NOMO-1 treated with DMSO at 0.1 percent for 48 hours (cell line): ENCODE results near the gene CLCN5.
"Not testable (repeated sequence)": the region's sequence is repeated elsewhere in the genome, so short reads cannot be mapped to it uniquely, and the experiment has no call there.

ENCODE experiments used
- DNase-seq: peaks from one replicate; lab custom pipeline; 2025; ENCODE audit not compliant: unreplicated experiment; lab: John Stamatoyannopoulos, UW

CLCN5 gene

DNA sequence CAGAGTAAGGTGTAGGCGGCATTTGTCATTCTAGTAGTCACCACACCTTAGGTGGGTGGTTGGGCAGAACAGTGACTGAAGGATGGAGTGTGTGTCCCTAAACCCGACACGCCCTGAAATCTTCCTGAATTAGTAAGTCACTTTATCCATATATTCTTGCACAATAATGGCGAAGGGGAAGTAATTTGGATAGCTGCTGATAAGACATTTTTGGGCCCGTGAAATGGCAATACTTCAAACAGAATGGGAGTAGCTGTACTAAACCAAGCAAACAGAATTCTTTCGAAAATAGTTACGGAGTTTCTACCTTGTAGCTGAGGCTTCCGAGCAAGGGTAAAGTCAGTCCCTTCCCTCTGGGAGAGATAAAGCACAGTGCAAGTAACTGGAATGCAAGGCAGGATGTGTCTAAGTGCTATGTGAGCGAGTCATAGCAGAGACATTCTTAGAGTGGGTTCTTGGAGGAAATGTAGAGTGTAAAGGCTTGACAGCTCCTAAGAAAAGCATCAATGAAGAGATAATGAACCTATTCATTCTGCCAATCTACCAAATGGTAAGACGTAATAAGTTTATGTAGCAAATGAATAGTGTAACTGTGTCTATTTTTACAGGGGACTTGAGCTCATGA lies 72.8 kb downstream of the CLCN5 start:
- no peak for DNase-seq

DNA sequence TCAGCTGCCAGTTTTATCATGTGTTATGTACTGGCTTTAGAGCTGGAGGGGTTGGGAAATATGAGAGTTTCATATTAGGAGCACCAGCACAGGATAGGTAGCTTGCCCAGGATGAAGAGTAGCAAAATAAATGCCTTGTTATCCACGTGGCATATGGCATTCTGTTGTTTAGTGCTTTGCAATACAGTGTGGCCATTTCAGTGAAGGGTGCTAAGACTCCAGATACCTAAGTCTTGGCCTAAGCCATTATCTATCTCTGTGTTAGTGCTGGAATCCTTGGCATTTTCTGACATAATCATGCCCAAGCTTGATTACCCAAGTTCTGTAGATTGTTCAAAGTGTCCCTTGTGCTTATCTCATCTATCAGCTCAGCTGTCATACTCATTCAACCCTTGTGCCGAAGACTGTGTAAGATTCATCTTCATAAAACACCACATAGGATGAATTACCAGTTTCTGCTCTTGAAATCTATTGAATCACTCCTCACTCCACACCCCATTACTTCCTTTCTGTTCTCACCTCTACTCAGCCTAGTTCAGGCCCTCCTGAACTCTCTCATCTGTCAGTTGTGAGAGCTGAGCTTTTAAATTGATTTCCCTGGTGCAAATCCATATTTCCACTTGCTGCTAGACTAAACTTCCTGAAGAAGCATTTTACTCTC lies 73.5 kb downstream of the CLCN5 start:
- DNase-seq = no peak

DNA sequence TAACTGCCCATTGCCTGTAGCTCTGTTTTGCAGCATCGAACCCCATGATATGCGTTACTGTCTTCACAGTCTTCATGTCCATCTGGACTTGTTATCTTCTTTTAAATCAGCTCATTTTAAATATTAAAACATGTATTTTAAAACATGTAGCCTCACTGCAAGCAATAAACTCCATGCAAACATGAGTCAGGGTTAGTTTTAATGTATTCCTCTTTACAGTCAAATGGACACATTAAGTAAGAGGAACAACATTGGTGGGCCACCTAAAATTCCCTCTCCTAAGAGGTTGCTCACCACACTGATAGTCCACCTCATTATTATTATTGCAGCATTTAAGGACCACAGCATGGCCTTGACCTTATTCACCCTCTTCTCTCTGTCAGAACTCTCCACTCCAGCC lies 74.1 kb downstream of the CLCN5 start:
- DNase-seq = no peak

DNA sequence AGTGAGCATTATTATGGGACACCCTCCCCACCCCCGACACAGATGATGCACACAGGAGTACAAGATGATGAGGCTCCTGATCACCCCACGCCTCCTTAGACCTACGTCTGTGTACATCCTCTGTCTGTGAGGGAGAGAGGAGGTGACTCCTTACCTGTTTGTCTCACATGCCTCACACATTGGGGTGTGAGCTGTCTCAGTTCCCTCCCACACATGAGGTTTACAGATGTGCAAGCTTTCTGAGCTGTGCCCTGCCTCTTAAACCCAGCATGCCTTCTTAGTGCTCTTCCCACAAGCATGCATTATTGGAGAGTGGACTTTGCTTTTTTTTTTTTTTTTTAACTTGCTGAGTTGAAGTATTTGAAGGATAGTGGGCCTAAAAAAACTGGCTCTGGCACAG lies 76.7 kb downstream of the CLCN5 start:
- no peak for DNase-seq

DNA sequence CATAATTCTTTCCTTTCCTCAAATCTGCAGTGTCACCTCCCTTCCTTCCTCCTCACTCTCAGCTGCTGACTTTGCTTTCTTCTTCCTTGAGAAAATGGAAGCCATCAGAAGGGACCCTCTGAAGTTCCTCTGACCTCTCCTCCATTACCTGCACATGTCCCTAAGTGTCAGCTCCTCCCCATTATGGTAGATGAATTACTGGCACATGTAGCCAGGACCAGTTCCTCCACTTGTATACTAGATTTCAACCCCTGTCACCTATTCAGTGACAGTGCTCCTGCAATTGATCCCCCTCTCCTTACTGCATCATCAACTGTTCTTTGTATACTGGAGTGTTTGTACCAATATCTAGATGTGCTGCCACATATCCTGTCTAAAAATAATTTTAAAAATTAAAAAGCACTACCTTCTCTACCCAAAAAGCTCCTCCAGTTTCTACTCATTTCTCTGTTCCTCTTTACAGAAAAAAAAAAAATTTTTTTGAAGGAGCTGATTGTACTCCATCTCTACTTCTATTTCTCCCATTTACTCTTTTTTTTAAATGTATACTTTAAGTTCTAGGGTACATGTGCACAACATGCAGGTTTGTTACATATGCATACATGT lies 78.6 kb downstream of the CLCN5 start:
- DNase-seq = no peak

DNA sequence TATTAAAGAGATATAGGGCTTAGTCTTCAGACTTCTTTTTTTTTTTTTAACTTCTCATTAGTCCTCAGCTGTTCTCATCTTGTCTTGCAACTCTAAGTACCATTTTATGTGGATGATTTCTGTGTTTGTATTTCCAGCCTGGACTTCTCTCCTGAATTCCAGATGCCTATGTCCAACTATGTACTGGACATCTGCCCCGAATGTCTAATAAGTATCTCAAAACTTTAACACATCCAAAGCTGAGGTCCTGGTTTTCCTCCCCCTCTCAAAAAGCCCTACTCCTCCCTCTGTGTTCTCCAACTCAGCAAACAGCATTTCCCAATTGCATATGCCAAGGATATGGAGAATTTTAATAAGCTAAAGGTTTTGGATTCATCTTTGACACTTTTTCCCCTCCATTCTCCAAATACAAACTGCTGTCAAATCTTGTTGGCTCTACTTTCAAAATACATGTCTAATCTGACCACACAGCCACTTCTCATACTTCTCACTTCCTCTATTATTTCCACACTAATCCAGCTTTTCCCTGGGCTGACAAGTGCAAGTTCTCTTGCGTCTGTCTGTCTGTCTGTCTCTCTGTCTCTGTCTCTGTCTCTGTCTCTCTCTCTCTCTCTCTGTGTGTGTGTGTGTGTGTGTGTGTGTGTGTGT lies 79.8 kb downstream of the CLCN5 start:
- DNase-seq = peak; percentile 66

DNA sequence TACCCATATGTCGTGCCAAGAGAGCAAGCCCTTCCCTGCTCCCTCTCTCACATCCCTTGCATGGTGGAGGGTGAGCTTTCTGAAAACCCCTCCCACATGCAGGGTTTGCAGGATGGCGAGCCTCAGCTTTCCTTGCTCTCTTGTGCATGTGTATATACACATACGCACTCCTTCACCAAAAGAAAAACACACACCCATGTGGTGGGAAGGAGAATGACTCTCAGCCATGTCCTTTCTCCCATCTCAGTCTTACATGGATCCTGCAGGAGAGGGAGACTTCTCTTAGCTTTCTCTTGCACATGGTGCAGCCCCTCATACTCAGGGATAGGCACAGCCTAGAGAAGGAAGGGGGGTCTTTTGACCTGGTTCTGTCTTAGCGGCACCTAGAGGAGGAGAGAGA lies 81.1 kb downstream of the CLCN5 start:
- no peak for DNase-seq

DNA sequence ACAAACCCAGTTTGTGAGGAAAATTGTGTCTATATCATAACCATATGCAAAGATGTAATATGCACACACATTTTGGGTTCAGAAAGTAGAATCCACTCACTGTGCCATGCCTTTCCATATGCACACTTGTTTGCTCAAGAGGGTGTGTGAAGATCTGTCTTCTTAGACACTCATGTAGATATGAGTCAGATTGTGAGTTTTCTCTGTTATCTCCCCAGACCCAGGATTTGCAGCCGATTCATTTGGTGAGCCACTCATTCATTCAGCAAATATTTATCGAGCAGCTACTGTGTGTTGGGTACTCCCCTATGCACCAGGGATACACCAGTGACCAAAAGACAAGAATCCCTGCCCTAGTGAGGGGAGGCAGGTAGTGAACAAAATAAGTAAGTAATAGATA lies 81.5 kb downstream of the CLCN5 start:
- no peak for DNase-seq

DNA sequence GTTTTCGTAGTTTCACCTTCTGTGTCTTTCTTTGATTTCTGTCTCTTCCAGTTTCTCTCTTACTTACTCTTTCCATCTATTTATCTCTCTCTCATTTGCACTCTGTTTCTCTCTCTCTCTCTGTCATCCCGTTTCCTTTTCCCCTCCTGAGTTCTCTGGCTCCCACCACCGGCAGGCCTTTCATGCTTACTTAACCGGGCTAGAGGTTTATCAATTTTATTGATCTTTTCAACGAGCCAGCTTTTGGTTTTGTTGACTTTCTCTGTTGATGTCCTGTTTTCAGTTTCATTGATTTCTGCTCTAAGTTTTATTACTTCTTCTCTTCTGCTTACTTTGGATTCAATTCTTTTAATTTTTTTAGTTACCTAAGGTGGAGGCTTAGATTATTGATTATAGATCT lies 103.2 kb downstream of the CLCN5 start:
- not testable (repeated sequence) for DNase-seq

DNA sequence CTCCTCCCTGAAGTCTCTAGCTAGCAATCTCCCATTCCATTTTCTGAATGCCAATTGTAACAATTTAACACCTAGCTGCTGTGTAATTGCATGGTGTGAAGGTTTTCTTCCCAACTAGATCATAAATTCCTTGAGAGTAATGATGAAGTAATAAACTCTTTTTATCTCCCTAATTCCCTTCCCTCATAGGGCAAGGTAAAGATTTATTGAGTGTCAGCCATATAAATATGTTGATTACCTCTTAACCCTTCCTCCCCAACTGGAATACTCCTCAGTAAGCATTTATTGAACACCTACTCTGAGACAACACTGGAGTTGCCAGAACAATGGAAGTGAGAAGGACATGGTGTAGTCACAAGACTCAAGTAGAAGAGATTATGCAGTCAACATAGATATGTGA lies 112.7 kb downstream of the CLCN5 start:
- DNase-seq = no peak

DNA sequence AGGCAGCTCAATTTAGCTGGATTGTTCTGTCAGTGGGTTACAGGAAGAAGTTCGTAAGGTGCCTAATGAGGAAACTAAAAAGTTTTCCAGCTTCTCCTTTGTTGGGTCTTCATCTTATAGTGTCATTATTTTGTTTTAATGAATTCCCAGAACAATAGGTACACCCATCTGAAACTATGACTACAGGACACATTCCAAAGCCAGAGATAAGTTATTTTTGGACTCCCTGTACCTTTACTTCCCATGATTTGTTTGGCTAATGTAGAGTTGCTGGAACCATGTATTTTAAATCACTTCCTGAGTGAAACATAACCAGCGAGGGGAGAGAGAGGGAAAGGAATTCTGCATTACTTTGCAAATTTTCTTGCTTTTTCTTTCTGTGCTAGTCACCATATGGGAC lies 114.0 kb downstream of the CLCN5 start:
- DNase-seq = no peak

DNA sequence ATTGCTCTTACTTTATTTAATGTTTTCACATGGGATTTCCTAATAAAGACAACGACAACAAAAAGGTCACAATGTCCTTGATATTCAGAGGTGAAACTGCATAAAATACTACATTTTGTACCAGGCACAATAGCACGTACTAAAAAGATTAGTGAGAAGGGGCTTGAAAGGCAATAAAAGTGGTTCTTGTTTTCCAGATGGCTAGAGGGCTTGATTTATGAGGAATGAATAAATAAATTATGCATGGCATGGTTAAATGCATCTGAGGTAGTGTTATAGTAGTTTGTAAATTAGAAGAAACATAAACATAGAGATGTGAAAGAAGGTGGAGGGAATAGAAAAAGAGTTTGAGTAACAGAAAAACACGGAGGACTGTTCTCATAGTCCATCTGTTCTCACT lies 123.4 kb downstream of the CLCN5 start:
- DNase-seq = no peak

DNA sequence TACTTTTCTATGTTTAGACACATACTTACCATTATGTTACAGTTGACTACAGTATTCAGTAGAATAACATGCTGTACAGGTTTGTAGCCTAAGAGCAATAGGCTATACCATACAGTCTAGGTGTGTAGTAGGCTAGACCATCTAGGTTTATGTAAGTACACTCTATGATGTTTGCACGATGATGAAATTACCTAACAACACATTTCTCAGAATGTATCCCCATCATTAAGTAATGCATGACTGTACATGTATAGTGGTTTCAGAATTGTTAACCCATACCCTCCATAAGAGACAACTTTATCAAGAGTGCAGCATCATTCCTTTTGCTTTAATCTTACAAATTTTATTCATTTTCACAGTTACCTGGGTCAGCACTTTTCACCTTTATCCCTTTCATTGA lies 126.8 kb downstream of the CLCN5 start:
- no peak for DNase-seq

DNA sequence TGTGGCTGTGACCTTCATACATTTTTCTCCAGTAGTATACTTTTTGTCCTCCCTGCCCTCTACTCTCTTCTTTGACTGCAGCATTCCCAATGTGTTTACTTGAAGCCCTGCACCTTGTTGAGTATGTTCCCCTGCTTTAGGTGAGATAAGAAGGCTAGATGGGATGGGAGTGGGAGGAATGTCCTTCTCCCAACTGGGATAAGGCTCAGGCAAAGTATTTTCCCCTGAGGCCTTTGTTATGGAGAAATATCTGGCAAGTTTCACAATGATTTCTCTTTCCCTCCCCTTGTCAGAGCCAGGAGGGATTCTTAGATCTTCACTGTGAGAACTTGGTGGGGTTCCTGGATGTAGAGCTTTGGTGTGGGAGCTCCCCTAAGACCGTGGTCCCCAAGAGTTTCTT lies 131.8 kb downstream of the CLCN5 start:
- DNase-seq = no peak

DNA sequence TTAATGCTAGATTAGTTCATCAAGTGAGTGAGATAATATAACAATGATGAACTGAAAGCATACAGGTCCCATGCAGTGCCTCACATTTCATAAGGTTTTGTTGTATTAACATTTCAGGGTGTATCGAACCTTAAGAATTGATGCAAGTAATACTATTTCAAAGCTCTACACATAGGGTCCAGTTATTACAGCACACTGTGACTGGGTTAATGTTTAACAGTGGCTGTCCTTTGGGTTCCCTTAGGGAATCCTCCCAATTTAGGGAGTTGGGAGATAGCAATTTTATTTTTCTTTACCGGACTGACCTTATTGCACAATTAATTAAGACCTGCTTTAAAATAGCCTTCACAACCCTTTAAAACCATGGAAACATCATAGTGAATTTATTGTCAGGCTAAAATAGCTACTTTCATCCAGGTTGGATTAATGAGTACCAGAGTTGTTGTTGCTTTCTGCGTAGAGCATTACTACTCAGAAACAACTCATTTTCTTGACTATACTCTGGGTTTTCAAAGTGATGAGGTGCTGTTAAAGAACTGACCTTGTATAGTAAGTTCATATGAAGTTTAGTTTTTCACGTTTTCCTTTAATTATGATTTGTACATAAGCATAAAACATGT lies 144.0 kb downstream of the CLCN5 start:
- DNase-seq = no peak

DNA sequence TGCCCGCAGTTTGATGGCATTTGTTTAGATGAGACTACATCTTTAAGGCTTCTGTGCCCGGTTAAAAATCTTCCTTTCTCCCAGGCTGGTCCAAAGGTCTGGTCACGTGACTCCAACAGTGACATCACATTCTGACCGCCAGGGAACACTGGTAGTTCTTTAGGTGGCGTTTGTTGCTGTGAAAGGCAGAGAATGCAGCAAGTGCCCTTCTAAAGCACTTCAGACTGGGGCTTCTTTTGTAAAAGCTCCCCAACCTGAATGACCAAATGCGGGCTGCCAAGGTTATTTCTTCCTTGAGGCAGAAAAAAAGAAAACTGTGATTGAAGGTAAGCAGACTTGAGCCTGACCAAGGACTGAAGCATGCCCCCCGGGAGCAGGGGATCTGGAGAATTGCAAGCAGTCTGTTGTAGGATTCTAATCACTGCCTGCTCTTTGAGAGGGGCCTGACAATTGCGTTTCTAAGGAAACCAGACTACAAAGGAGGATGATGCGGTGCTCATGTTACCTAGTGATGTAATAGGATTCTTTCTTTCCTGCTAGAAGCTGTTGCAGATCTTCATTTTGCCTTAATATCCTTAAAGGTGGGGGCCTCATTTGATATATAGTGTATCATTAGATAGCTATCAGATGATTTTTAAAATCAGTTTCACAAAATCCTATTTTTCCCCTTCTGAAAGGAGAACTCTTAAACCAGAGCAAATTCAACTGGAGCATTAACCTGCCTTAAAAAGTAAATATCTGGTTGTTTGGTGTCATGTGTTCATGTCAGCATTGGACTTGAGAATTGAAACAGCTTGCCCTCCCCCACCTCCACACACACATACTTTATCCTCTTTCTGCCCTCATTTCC lies 145.3 kb downstream of the CLCN5 start:
- no peak for DNase-seq

DNA sequence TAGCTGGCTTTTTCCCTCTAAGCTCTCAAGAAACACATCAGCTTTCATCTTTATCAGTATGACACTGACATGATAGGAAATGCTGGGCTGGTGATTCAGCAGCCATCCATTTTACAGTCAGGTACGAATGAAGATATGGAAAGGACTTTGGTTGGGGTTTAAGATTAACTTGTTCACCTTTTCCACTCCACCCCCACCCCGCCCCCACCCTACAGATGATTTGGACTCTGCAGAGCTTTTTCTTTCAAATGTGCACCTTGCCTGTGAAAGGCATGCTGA lies 145.8 kb downstream of the CLCN5 start:
- no peak for DNase-seq

DNA sequence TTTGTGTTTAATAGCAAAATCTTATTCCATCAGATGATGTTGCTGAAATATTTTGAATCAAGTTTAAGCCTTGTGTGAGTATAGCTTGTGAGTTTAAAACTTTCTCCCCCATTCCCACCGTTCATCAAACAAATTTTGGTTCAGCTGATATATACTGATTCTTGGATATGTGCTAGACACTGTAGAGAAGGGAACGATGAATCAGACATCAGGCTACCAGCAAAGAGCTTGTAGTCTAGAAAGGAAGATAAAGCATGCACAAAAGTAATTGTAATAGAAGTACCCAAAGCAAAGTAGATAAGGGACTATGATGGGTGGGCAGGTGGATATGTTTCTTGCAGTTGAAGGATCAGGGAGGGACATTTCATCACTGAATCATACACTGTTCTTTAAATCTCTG lies 146.5 kb downstream of the CLCN5 start:
- no peak for DNase-seq

DNA sequence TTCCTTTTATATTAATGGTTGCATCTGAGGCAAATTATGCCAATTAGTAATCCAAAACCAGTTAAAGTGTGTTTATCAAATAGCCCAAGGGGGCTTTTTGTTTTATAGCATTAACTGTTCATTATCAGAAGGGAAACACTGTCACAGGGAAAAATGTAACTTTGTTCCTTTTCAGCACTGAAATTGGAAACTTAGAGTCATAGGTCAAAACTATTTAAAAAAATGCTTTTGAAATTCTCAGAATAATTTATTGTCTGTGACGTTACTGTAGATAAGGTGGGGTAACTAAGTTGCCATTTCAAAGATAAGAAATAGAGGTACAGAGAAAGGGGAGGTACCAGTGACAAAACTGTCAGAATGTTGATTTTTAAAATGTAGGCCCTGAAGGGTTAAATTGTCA lies 149.1 kb downstream of the CLCN5 start:
- DNase-seq = no peak

DNA sequence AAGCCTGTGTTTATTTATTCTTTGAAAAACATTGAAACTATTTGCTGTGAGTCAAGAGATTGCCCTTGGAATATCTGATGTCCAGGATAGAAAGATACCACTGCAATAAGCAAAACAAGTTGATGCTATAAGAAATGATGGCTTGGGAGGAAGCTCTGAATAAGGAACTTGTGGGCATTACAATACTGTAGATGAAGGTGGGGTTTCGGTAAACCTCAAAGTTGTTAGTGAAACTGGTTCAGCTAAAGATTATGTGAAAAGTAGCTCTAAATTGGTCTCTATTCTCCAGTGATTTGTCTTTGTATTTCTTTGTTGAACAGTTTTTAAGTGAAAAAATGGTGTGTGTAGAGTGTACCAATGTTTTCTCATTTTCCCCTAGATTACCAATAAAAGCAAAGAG lies 149.7 kb downstream of the CLCN5 start:
- peak; percentile 52 for DNase-seq

DNA sequence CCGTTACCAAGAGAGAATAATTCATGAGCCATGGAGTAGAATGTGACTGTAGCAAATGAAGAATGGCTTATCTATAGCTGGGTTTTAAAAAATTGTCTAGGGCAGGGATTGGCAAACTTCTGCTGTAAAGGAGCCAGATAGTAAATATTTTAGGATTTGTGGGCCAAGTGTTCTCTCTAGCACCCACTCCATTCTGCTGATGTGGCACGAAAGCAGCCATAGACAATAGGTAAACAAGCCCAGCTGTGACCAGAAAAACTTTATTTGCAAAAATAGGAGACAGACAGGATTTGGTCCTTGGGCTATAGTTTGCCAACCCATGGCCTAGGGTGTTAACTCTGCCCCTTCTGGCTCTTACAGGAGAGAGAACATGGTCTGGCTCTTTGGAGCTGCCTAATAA lies 151.2 kb downstream of the CLCN5 start:
- no peak for DNase-seq
